H1 (cell line): ENCODE results near the gene NHLH2.

Source experiments
- CHD7 ChIP-seq: fragments of 300-600 bp; sonication (generic); IDR thresholded peaks from 2 replicates; pipeline ENCODE4 v1.7.1; 2012; ENCODE audit warnings: low read length, moderate library complexity, mild to moderate bottlenecking, inconsistent platforms; ENCODE audit not compliant: insufficient replicate concordance
- CTCF ChIP-seq, 3 experiments: IDR thresholded peaks; 1 replicate in 2 of 3; 2 replicates in 1 of 3; pipeline versions ENCODE4 v1.5.1 to v1.6.1; 2011; ENCODE audit warnings: low read length in 3 of 3, mild to moderate bottlenecking in 3 of 3, inconsistent platforms in 2 of 3, low read depth in 1 of 3, moderate library complexity in 1 of 3; ENCODE audit not compliant: insufficient read depth in 1 of 3; ENCODE audit errors: control extremely low read depth in 1 of 3
- EP300 ChIP-seq, 2 experiments: IDR thresholded peaks; 1 replicate in 1 of 2; 2 replicates in 1 of 2; pipeline ENCODE4 v1.6.1; 2011 to 2012; ENCODE audit warnings: low read depth in 2 of 2, low read length in 2 of 2, mild to moderate bottlenecking in 2 of 2, borderline replicate concordance in 1 of 2, inconsistent platforms in 1 of 2, moderate library complexity in 1 of 2
- EZH2 ChIP-seq: fragments of 200-600 bp; sonication (generic); IDR thresholded peaks from 2 replicates; pipeline ENCODE4 v1.7.1; 2012; ENCODE audit warnings: low read depth, mild to moderate bottlenecking, moderate library complexity, low read length, inconsistent platforms; ENCODE audit not compliant: severe bottlenecking
- MAX ChIP-seq: IDR thresholded peaks from 2 replicates; pipeline ENCODE4 v1.6.1; 2012; ENCODE audit warnings: inconsistent platforms
- POLR2A ChIP-seq, 2 experiments: IDR thresholded peaks; 1 replicate in 1 of 2; 2 replicates in 1 of 2; pipeline ENCODE4 v1.6.1; 2011; ENCODE audit warnings: low read depth in 2 of 2, low read length in 2 of 2, mild to moderate bottlenecking in 2 of 2; ENCODE audit errors: control extremely low read depth in 1 of 2
- POLR2AphosphoS5 ChIP-seq: IDR thresholded peaks from 2 replicates; pipeline ENCODE4 v1.6.1; 2011; ENCODE audit warnings: low read depth, low read length

GRCh38 chr1:115809076-115809475, 31.9 kb downstream of the NHLH2 start:
- TF ChIP-seq MAX = no peak
- TF ChIP-seq CTCF (IDR thresholded peaks at IDR 0.05; ENCODE audit: control extremely low read depth in 1 of 3, insufficient read depth in 1 of 3, low read depth in 1 of 3, low read length in 3 of 3) = no peak
- TF ChIP-seq POLR2A (IDR thresholded peaks at IDR 0.05; ENCODE audit: control extremely low read depth in 1 of 2, low read depth in 2 of 2, low read length in 2 of 2) = no peak
- TF ChIP-seq EP300 (IDR thresholded peaks at IDR 0.05; ENCODE audit: borderline replicate concordance in 1 of 2, low read depth in 2 of 2, low read length in 2 of 2) = no peak
- TF ChIP-seq EZH2 = no peak
- TF ChIP-seq CHD7 = no peak
- no peak for TF ChIP-seq POLR2AphosphoS5
